HEK293 (cell line): ENCODE results near the gene TNS3.

Source experiments
- CTCF ChIA-PET: fragments of 350-600 bp; formaldehyde crosslinking; extraction: SDS; loops from one replicate; lab custom pipeline; 2021; ENCODE audit warnings: antibody characterized with exemption; lab: Yijun Ruan, JAX
- POLR2A ChIA-PET: fragments of 300-600 bp; formaldehyde crosslinking; extraction: SDS; loops from one replicate; lab custom pipeline; 2020; ENCODE audit warnings: antibody characterized with exemption, inconsistent platforms; lab: Yijun Ruan, JAX
- H3K27ac ChIP-seq: fragments of 200-500 bp; sonication (Bioruptor generic); 2 replicates; pipeline ENCODE4 v1.5.1; 2014; ENCODE audit warnings: low read depth, low read length, control low read depth, inconsistent platforms; ENCODE audit errors: extremely low read depth
- H3K36me3 ChIP-seq, 2 experiments: fragments of 200-500 bp in 1 of 2; sonication (Bioruptor generic) in 1 of 2; 1 replicate in 1 of 2; 2 replicates in 1 of 2; pipeline ENCODE4 v1.5.1; 2014 to 2017; ENCODE audit warnings: inconsistent platforms in 2 of 2, low read length in 2 of 2; ENCODE audit not compliant: control insufficient read depth in 2 of 2, insufficient read depth in 1 of 2
- H3K4me1 ChIP-seq: fragments of 200-500 bp; sonication (Bioruptor generic); 2 replicates; pipeline ENCODE4 v1.5.1; 2014; ENCODE audit warnings: mild to moderate bottlenecking, low read length, inconsistent platforms; ENCODE audit not compliant: control insufficient read depth, insufficient read depth
- H3K4me3 ChIP-seq: 2 replicates; pipeline ENCODE4 v1.5.1; 2011; ENCODE audit warnings: low read depth, mild to moderate bottlenecking, control low read depth, low read length, moderate library complexity
- H3K9me3 ChIP-seq: fragments of 200-500 bp; sonication (Bioruptor generic); 2 replicates; pipeline ENCODE4 v1.5.1; 2014; ENCODE audit warnings: low read depth, low read length, inconsistent platforms; ENCODE audit not compliant: control insufficient read depth, insufficient read depth
- BCL11A ChIP-seq: fragments of 450-650 bp; formaldehyde crosslinking; IDR thresholded peaks from 2 replicates; pipeline ENCODE4 v1.5.1; 2016; ENCODE audit warnings: low read depth, missing biosample characterization, missing genetic modification characterization
- BCL11B ChIP-seq: fragments of 450-650 bp; formaldehyde crosslinking; IDR thresholded peaks from 2 replicates; pipeline ENCODE4 v1.5.1; 2016; ENCODE audit warnings: low read depth, missing biosample characterization, missing genetic modification characterization
- FEZF1 ChIP-seq: fragments of 450-650 bp; formaldehyde crosslinking; IDR thresholded peaks from 2 replicates; pipeline ENCODE4 v1.5.1; 2016; ENCODE audit warnings: missing biosample characterization, missing genetic modification characterization
- GLIS2 ChIP-seq: fragments of 450-650 bp; formaldehyde crosslinking; IDR thresholded peaks from 2 replicates; pipeline ENCODE4 v1.5.1; 2016; ENCODE audit warnings: missing biosample characterization, missing genetic modification characterization
- MZF1 ChIP-seq: fragments of 450-650 bp; formaldehyde crosslinking; IDR thresholded peaks from 2 replicates; pipeline ENCODE4 v1.5.1; 2017; ENCODE audit warnings: missing biosample characterization, missing genetic modification characterization, borderline replicate concordance
- OSR2 ChIP-seq: fragments of 450-650 bp; formaldehyde crosslinking; IDR thresholded peaks from 2 replicates; pipeline ENCODE4 v1.5.1; 2016; ENCODE audit warnings: missing biosample characterization, missing genetic modification characterization
- SP2 ChIP-seq: fragments of 450-650 bp; formaldehyde crosslinking; IDR thresholded peaks from 2 replicates; pipeline ENCODE4 v1.5.1; 2016; ENCODE audit warnings: missing biosample characterization, missing genetic modification characterization
- TCF7L2 ChIP-seq: IDR thresholded peaks from 2 replicates; pipeline ENCODE4 v1.6.1; 2011; ENCODE audit warnings: low read depth, mild to moderate bottlenecking, inconsistent platforms, low read length, moderate library complexity, borderline replicate concordance
- ZBTB11 ChIP-seq: fragments of 450-650 bp; formaldehyde crosslinking; conservative IDR thresholded peaks from 2 replicates; pipeline ENCODE4 v1.5.1; 2016; ENCODE audit warnings: low read depth, missing biosample characterization, missing genetic modification characterization
- ZBTB20 ChIP-seq: fragments of 450-650 bp; formaldehyde crosslinking; IDR thresholded peaks from 2 replicates; pipeline ENCODE4 v1.5.1; 2016; ENCODE audit warnings: missing biosample characterization, missing genetic modification characterization
- ZBTB26 ChIP-seq: fragments of 450-650 bp; formaldehyde crosslinking; optimal IDR thresholded peaks from 2 replicates; pipeline ENCODE3; 2016; ENCODE audit warnings: missing biosample characterization, mild to moderate bottlenecking, missing genetic modification characterization
- ZFP37 ChIP-seq: fragments of 450-650 bp; formaldehyde crosslinking; IDR thresholded peaks from 2 replicates; pipeline ENCODE4 v1.5.1; 2016; ENCODE audit warnings: missing biosample characterization, missing genetic modification characterization
- ZNF2 ChIP-seq: fragments of 450-650 bp; formaldehyde crosslinking; IDR thresholded peaks from 2 replicates; pipeline ENCODE4 v1.5.1; 2016; ENCODE audit warnings: missing biosample characterization, missing genetic modification characterization
- ZNF571 ChIP-seq: fragments of 450-650 bp; formaldehyde crosslinking; IDR thresholded peaks from 2 replicates; pipeline ENCODE4 v1.5.0; 2017; ENCODE audit warnings: missing biosample characterization, missing genetic modification characterization
- ZNF621 ChIP-seq: fragments of 450-650 bp; formaldehyde crosslinking; IDR thresholded peaks from 2 replicates; pipeline ENCODE4 v1.5.1; 2017; ENCODE audit warnings: missing biosample characterization, missing genetic modification characterization
- ZNF660 ChIP-seq: fragments of 450-650 bp; IDR thresholded peaks from 2 replicates; pipeline ENCODE4 v1.5.1; 2018; ENCODE audit warnings: missing biosample characterization, mild to moderate bottlenecking, missing genetic modification characterization
- ZNF777 ChIP-seq: fragments of 450-650 bp; formaldehyde crosslinking; IDR thresholded peaks from 2 replicates; pipeline ENCODE4 v1.5.1; 2017; ENCODE audit warnings: missing biosample characterization, missing genetic modification characterization, borderline replicate concordance
- ZNF791 ChIP-seq: fragments of 450-650 bp; formaldehyde crosslinking; IDR thresholded peaks from 2 replicates; pipeline ENCODE4 v1.5.1; 2016; ENCODE audit warnings: missing biosample characterization, missing genetic modification characterization
- ZNF843 ChIP-seq: fragments of 450-650 bp; formaldehyde crosslinking; IDR thresholded peaks from 2 replicates; pipeline ENCODE4 v1.5.1; 2016; ENCODE audit warnings: missing biosample characterization, missing genetic modification characterization
- ZSCAN4 ChIP-seq: fragments of 450-650 bp; formaldehyde crosslinking; IDR thresholded peaks from 2 replicates; pipeline ENCODE4 v1.5.1; 2017; ENCODE audit warnings: missing biosample characterization, missing genetic modification characterization
- ZXDB ChIP-seq: fragments of 450-650 bp; formaldehyde crosslinking; IDR thresholded peaks from 2 replicates; pipeline ENCODE4 v1.5.1; 2016; ENCODE audit warnings: missing biosample characterization, missing genetic modification characterization

TNS3 gene

GRCh38 chr7:47366960-47367359 lies 215.0 kb downstream of the TNS3 start:
- Histone ChIP-seq H3K4me1 (peaks cover 6% of the 10 kb centered on the region), H3K27ac (no peak overlapping the region), H3K36me3 (no peaks in the 10 kb centered on the region), H3K9me3 (no peaks in the 10 kb centered on the region), H3K4me3 (no peak overlapping the region)
- no peak for TF ChIP-seq ZBTB11 (tag by site-specific recombination)
- TF ChIP-seq ZNF843 (tag by site-specific recombination): no peak
- TF ChIP-seq ZNF621 (tag by site-specific recombination): no peak
- TF ChIP-seq ZBTB26 (tag by site-specific recombination): no peak
- POLR2A ChIA-PET: no interaction called here
- CTCF ChIA-PET: no interaction called here

- ChIA-PET CTCF (no interaction called here), POLR2A (no interaction called here)
- Histone ChIP-seq H3K36me3 (no peaks in the 10 kb centered on the region), H3K27ac (no peak overlapping the region), H3K4me3 (no peak overlapping the region), H3K4me1 (peaks cover 8% of the 10 kb centered on the region), H3K9me3 (no peaks in the 10 kb centered on the region)
- TF ChIP-seq ZNF621 (tag by site-specific recombination): no peak
- no peak for TF ChIP-seq ZNF571 (tag by site-specific recombination)
- TF ChIP-seq BCL11A (tag by site-specific recombination): no peak
- TF ChIP-seq ZBTB20 (tag by site-specific recombination): no peak
- TF ChIP-seq GLIS2 (tag by site-specific recombination): no peak
- no peak for TF ChIP-seq ZSCAN4 (tag by site-specific recombination)
- no peak for TF ChIP-seq OSR2 (tag by site-specific recombination)
- TF ChIP-seq ZXDB: no peak
- no peak for TF ChIP-seq ZFP37
- no peak for TF ChIP-seq ZNF660 (tag by site-specific recombination)
- no peak for TF ChIP-seq ZNF777 (tag by site-specific recombination)
- TF ChIP-seq FEZF1 (tag by site-specific recombination): no peak
- no peak for TF ChIP-seq ZNF791 (tag by site-specific recombination)
- no peak for TF ChIP-seq TCF7L2
- TF ChIP-seq ZNF2 (tag by site-specific recombination): no peak
- TF ChIP-seq SP2 (tag by site-specific recombination): no peak
- no peak for TF ChIP-seq MZF1 (tag by site-specific recombination)
- TF ChIP-seq BCL11B (tag by site-specific recombination): no peak
These were observed 215.7 kb downstream of the TNS3 start for GRCh38 chr7:47366211-47366610.
